Measurements from ENCODE around the gene HAO2.

GRCh38 chr1:119414950-119415349, 46.4 kb downstream of the HAO2 start, which contains the start of gene HSD3B2:
- TF ChIP-seq, protein P1, sequence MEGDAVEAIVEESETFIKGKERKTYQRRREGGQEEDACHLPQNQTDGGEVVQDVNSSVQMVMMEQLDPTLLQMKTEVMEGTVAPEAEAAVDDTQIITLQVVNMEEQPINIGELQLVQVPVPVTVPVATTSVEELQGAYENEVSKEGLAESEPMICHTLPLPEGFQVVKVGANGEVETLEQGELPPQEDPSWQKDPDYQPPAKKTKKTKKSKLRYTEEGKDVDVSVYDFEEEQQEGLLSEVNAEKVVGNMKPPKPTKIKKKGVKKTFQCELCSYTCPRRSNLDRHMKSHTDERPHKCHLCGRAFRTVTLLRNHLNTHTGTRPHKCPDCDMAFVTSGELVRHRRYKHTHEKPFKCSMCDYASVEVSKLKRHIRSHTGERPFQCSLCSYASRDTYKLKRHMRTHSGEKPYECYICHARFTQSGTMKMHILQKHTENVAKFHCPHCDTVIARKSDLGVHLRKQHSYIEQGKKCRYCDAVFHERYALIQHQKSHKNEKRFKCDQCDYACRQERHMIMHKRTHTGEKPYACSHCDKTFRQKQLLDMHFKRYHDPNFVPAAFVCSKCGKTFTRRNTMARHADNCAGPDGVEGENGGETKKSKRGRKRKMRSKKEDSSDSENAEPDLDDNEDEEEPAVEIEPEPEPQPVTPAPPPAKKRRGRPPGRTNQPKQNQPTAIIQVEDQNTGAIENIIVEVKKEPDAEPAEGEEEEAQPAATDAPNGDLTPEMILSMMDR (IDR thresholded peaks at IDR 0.05) = no peak
- no peak for TF ChIP-seq ZFX (IDR thresholded peaks at IDR 0.05; ENCODE audit: borderline replicate concordance)

All from 22Rv1 (cell line).